Psoas muscle (tissue), 8 donors: ENCODE data around the gene ZCCHC2. TPM values are rescaled to one million over a fixed set of nuclear protein-coding genes. Genes with fewer than 3 reads are reported as not detected.

Experiments used
- ATAC-seq, 4 donors: fragments of 200-7000 bp; cut with Tn5 transposase; one replicate each; pipeline ENCODE4 v1.9.1; 2020; ENCODE audit warnings: moderate library complexity in 3 of 4, mild to moderate bottlenecking in 2 of 4
- DNase-seq, 2 donors: peaks; one replicate each; pipeline ENCODE4 v3.0.0-alpha.2; 2020
- H3K27ac ChIP-seq: fragments of 200-600 bp; one replicate; pipeline ENCODE4 v1.8.0; 2022
- H3K27me3 ChIP-seq, 3 donors: fragments of 200-600 bp in 1 of 3; one replicate each; pipeline versions ENCODE4 v1.6.1 to v1.8.0; 2013 to 2022; ENCODE audit warnings: low read length in 2 of 3, mild to moderate bottlenecking in 2 of 3, moderate library complexity in 1 of 3; ENCODE audit not compliant: insufficient read depth in 3 of 3
- H3K36me3 ChIP-seq, 2 donors: fragments of 200-600 bp in 1 of 2; one replicate each; pipeline versions ENCODE4 v1.6.1 to v1.8.0; 2013 to 2022; ENCODE audit warnings: low read depth in 1 of 2, mild to moderate bottlenecking in 1 of 2, moderate library complexity in 1 of 2; ENCODE audit not compliant: insufficient read depth in 1 of 2
- H3K4me1 ChIP-seq: fragments of 200-600 bp; one replicate; pipeline ENCODE4 v1.8.0; 2022
- H3K4me3 ChIP-seq: fragments of 200-600 bp; one replicate; pipeline ENCODE4 v1.8.0; 2022; ENCODE audit warnings: mild to moderate bottlenecking
- H3K9me3 ChIP-seq: fragments of 200-600 bp; one replicate; pipeline ENCODE4 v1.8.0; 2022
- CTCF ChIP-seq: fragments of 200-600 bp; IDR thresholded peaks from one replicate; pipeline ENCODE4 v1.8.0; 2022; ENCODE audit warnings: antibody characterized with exemption
- WGBS, 3 donors: extraction: QIAGEN DNeasy Blood & Tissue Kit; methylation state at CpG; one replicate each; pipeline versions ENCODE4 v1.1.6 to v1.1.7; 2013; 5-methylcytosine and 5-hydroxymethylcytosine counted together
- intact Hi-C, 2 donors: fragments of 100-400 bp; cut with DNase I; formaldehyde crosslinking; loops; one replicate each; pipeline versions ENCODE4 v1.11.0 to v1.14.2; 2022
- polyA plus RNA-seq, 3 donors: library from polyadenylated mRNA; stranded (reverse); fragments of 200-250 nt; gene quantifications; one replicate each; pipeline ENCODE4 v1.2.3, GENCODE V29; 2013
- total RNA-seq, 4 donors: library from RNA; stranded (reverse); fragmentation: NEBNext Ultra II Directional in 2 of 4; extraction: Animal tissue kit (Norgen Biotek cat#: 25700) in 2 of 4; gene quantifications; one replicate each; pipeline versions ENCODE4 v1.2.1 to v1.2.4, GENCODE V29; 2021 to 2023
- donor health status: healthy with polysubstance abuse.
- donor health status: DM: no; HTN: no; CAD: no; lungs with moderate emphysema.
- donor health status: Bipolar disorder and iron deficiency.
- donor health status: healthy.
- donor health status: DM: yes; HTN: yes; CAD: no.
- donor health status: DM: no; HTN: no; CAD: no.
- donor health status: DM: no; HTN: no; CAD: no.
- donor health status: DM: yes; HTN: yes; CAD: no.

ZCCHC2 gene
- total and polyA plus RNA-seq, 7 donors, result 4.0 to 41.8 (median 28.8) TPM

DNA sequence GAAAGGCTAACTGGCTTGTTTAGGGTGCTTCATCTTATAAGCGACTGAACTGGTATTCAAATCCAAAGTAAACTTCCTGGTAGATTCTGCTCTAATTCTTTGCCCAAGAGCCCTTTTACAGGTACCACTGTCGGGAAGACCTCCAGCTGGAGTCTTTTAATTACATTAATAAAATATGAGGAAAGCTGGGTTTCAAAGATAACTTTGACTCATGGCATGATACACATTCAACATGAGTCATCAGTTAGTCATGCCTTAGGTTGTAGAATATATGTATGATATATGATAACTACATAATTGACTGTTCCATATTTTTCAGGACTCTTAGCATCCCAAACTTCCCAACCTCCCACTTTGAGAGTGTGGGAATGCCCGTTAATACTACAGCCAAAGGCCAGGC, 32.3 kb downstream of the ZCCHC2 start:
- peak overlapping the region; percentile 20 for H3K27ac ChIP-seq
- H3K36me3 ChIP-seq, result peaks cover 6 to 91% of the 10 kb centered on the region in 2 donors
- TF ChIP-seq CTCF, result no peak
- no peaks in the 10 kb centered on the region for H3K27me3 ChIP-seq
- peaks cover 5% of the 10 kb centered on the region for H3K4me1 ChIP-seq
- DNase-seq (no peak), ATAC-seq (no peak)
- intact Hi-C loops, result no loop called here
- WGBS, 3 donors, result 91 to 94% (median 91%) methylated on average over 3 of the region's 3 CpGs
- H3K4me3 ChIP-seq, result no peak overlapping the region
- H3K9me3 ChIP-seq, result no peaks in the 10 kb centered on the region

- no peak for TF ChIP-seq CTCF
- Histone ChIP-seq H3K4me1 (no peaks in the 10 kb centered on the region), H3K4me3 (no peak overlapping the region), H3K27me3 (no peaks in the 10 kb centered on the region), H3K9me3 (no peaks in the 10 kb centered on the region), H3K36me3 (peaks cover 7 to 91% of the 10 kb centered on the region in 2 donors), H3K27ac (peak overlapping the region; percentile 32)
- intact Hi-C loops, result no loop called here
- no peak for DNase-seq
- ATAC-seq, result peak; percentile 61 to 79 (median 72)
- 30 to 49% (median 32%) methylated on average over 4 of the region's 4 CpGs for WGBS, 3 donors
These were observed 33.6 kb downstream of the ZCCHC2 start for GRCh38 chr18:62556397-62556796.

- intact Hi-C loops, result no loop called here
- TF ChIP-seq CTCF, result no peak
- Histone ChIP-seq H3K9me3 (no peaks in the 10 kb centered on the region), H3K4me1 (no peaks in the 10 kb centered on the region), H3K27ac (no peak overlapping the region), H3K27me3 (no peaks in the 10 kb centered on the region), H3K4me3 (no peak overlapping the region), H3K36me3 (peaks cover 2 to 93% of the 10 kb centered on the region in 2 donors)
- peak in 2 of 4 donors; percentile 43 to 68 for ATAC-seq
- WGBS, 3 donors, result 58 to 92% (median 72%) methylated on average over 6 of the region's 6 CpGs
- DNase-seq, result no peak
These were observed 35.3 kb downstream of the ZCCHC2 start for GRCh38 chr18:62558015-62558663.

GRCh38 chr18:62564044-62564443, 41.2 kb downstream of the ZCCHC2 start:
- no peaks in the 10 kb centered on the region for H3K27me3 ChIP-seq
- intact Hi-C loops, result loop anchor here (5.0 to 10.0 kb wide), 2 partner anchors 137 to 309 kb away; no protein-coding TSS in a partner anchor
- no peaks in the 10 kb centered on the region for H3K4me1 ChIP-seq
- H3K36me3 ChIP-seq, result peaks cover 5 to 100% of the 10 kb centered on the region in 2 donors
- TF ChIP-seq CTCF, result no peak
- H3K4me3 ChIP-seq, result no peak overlapping the region
- no peak overlapping the region for H3K27ac ChIP-seq
- ATAC-seq (no peak), DNase-seq (no peak)
- no peaks in the 10 kb centered on the region for H3K9me3 ChIP-seq
- 73 to 92% (median 77%) methylated on average over 3 of the region's 3 CpGs for WGBS, 3 donors

DNA sequence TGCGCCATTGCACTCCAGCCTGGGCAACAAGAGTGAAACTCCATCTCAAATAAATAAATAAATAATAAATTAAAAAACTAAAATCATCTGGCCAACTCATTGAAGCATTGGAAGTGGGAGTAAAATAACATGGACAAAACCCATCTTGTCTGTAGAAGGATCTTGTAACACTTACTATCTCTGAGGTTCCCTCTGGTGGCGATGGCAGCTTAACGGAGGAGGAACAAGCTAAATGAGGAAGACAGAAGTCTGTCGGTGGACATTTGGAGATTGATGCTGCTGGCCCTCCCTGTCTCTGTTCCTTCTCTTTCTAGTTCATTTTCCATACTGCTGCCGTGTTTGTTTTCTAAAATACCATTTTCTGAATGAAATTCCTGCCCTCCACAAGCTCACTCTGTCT, 43.4 kb downstream of the ZCCHC2 start:
- WGBS, 3 donors, result 55 to 58% (median 56%) methylated on average over 5 of the region's 5 CpGs
- H3K9me3 ChIP-seq, result no peaks in the 10 kb centered on the region
- ATAC-seq (peak in 3 of 4 donors; percentile 68 to 86 (median 80)), DNase-seq (peak in 1 of 2 donors; percentile 69)
- H3K4me3 ChIP-seq, result no peak overlapping the region
- no peaks in the 10 kb centered on the region for H3K27me3 ChIP-seq
- H3K36me3 ChIP-seq, result peaks cover 8 to 100% of the 10 kb centered on the region in 2 donors
- peak; percentile 45 for TF ChIP-seq CTCF
- H3K27ac ChIP-seq, result no peak overlapping the region
- intact Hi-C loops, result loop anchor here in 1 of 2 donors (5.0 to 10.0 kb wide), 2 partner anchors 39 to 311 kb away; no protein-coding TSS in a partner anchor
- no peaks in the 10 kb centered on the region for H3K4me1 ChIP-seq
